ENCODE measurements around the gene BBIP1. TPM values are rescaled to one million over a fixed set of nuclear protein-coding genes. Genes with fewer than 3 reads are reported as not detected.

The BBIP1 gene
- total and polyA plus RNA-seq, 2 experiments from 2014 or later, result 14.8 to 56.5 TPM

Other genes with a start within 250 kb of the BBIP1 start
- 9.2 and 10.1 TPM in 2 replicates for gene PDCD4, start 47.3 kb downstream of the BBIP1 start, total RNA-seq (2014; rRNA removed; shearing (Covaris generic))
- 13.7 and 18.0 TPM in 2 replicates for gene PDCD4, start 47.3 kb downstream of the BBIP1 start, polyA plus RNA-seq (2016; fragmentation: Nextera tagmentation; extraction: Ambion mirVana)
- gene SHOC2, start 424 bp upstream of the BBIP1 start, total RNA-seq (2014; rRNA removed; shearing (Covaris generic)), result 23.3 and 30.6 TPM in 2 replicates
- gene SHOC2, start 424 bp upstream of the BBIP1 start, polyA plus RNA-seq (2016; fragmentation: Nextera tagmentation; extraction: Ambion mirVana), result 29.9 and 33.3 TPM in 2 replicates
- gene ADRA2A, start 157.8 kb upstream of the BBIP1 start, total RNA-seq (2014; rRNA removed; shearing (Covaris generic)), result 1.8 and 2.5 TPM in 2 replicates
- 0.60 and 0.61 TPM in 2 replicates for gene ADRA2A, start 157.8 kb upstream of the BBIP1 start, polyA plus RNA-seq (2016; fragmentation: Nextera tagmentation; extraction: Ambion mirVana)

All from GM23338 (cell line).